PC-3 (cell line): ENCODE results near the gene CD300LG.

ENCODE experiments used
- EZH2 ChIP-seq: fragments of 300-600 bp; sonication (generic); IDR thresholded peaks from one replicate; pipeline ENCODE4 v1.6.1; 2017; ENCODE audit warnings: antibody characterized with exemption, mild to moderate bottlenecking, low read length; ENCODE audit not compliant: unreplicated experiment
- EZH2phosphoT487 ChIP-seq: fragments of 300-600 bp; sonication (generic); IDR thresholded peaks from 2 replicates; pipeline ENCODE4 v1.6.1; 2018; ENCODE audit warnings: mild to moderate bottlenecking, antibody characterized with exemption, low read length, borderline replicate concordance
- TF ChIP-seq, protein P1 (sequence below): fragments of 300-600 bp; sonication (generic); conservative IDR thresholded peaks from 2 replicates; pipeline ENCODE4 v1.5.1; 2017; ENCODE audit warnings: antibody characterized with exemption, low read depth, mild to moderate bottlenecking, low read length

GRCh38 chr17:43875476-43876147, 28.6 kb downstream of the CD300LG start:
- TF ChIP-seq, protein P1, sequence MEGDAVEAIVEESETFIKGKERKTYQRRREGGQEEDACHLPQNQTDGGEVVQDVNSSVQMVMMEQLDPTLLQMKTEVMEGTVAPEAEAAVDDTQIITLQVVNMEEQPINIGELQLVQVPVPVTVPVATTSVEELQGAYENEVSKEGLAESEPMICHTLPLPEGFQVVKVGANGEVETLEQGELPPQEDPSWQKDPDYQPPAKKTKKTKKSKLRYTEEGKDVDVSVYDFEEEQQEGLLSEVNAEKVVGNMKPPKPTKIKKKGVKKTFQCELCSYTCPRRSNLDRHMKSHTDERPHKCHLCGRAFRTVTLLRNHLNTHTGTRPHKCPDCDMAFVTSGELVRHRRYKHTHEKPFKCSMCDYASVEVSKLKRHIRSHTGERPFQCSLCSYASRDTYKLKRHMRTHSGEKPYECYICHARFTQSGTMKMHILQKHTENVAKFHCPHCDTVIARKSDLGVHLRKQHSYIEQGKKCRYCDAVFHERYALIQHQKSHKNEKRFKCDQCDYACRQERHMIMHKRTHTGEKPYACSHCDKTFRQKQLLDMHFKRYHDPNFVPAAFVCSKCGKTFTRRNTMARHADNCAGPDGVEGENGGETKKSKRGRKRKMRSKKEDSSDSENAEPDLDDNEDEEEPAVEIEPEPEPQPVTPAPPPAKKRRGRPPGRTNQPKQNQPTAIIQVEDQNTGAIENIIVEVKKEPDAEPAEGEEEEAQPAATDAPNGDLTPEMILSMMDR = no peak
- TF ChIP-seq EZH2 (no peak), EZH2phosphoT487 (no peak)
